GM21423 (cell line): Measurements from ENCODE around the gene ACHE.

Experiments
- ATAC-seq: cut with Tn5 transposase; IDR thresholded peaks from one replicate; pipeline ENCODE4 v1.9.1; 2021; ENCODE audit warnings: mild to moderate bottlenecking, moderate library complexity; ENCODE audit not compliant: unreplicated experiment

ACHE gene

GRCh38 chr7:100886142-100886935, 9.3 kb downstream of the ACHE start:
- no peak for ATAC-seq

DNA sequence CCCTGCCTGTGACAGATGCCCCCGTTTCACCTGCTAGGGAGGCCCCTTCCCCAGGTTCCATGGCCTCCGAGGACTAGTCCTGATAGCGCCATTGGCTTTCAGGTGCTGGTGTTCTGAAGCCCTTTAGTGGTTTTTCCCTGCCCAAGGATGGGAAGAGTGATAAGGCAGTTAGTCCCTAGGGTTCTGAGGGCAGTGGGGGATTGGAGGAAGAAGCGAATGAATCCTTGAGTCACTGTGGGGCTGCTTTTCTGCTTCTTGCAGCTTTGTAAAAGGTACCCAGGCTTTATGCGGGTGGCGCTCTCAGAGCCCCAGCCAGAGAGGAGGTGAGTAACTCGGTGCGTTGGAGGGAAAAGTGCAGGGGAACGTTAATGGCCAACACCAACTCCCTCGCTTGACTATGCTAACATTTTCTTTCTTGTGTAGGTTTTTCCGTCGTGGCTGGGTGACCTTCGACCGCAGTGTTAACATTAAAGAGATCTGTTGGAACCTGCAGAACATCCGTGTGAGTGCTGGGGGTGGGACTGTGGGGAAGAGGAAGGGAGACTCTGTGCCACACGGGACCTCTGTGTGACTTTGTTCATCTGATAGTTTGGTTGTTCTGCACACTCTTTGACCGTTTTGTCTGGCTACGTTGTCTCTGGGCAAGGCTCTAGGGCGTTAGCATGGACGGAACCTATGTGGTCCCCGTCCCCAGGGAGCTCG, 10.1 kb downstream of the ACHE start:
- ATAC-seq, result no peak

DNA sequence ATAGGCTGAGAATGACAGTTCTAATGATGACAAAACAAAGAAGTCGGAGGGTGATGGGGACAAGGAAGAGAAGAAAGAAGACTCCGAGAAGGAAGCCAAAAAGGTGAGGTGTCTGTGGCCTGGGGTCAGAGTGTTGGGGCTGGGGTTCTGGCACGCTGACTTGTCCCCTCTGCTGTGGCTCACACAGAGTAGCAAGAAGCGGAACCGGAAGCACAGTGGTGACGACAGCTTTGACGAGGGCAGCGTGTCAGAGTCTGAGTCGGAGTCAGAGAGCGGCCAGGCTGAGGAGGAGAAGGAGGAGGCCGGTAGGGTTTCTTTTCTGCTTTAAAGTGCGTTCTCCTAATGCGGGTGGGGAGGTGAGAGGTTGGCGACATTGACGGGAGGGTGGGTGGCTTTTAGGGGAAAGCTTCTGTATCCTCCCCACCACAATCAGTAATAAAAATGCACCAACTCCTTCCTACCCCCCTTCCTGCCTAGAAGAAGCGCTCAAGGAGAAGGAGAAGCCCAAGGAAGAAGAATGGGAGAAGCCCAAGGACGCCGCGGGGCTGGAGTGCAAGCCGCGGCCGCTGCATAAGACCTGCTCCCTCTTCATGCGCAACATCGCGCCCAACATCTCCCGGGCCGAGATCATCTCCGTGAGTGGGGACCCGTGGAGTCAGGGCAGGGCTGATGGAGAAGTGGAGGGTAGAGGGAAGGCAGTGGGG, 10.8 kb downstream of the ACHE start:
- ATAC-seq, result no peak

DNA sequence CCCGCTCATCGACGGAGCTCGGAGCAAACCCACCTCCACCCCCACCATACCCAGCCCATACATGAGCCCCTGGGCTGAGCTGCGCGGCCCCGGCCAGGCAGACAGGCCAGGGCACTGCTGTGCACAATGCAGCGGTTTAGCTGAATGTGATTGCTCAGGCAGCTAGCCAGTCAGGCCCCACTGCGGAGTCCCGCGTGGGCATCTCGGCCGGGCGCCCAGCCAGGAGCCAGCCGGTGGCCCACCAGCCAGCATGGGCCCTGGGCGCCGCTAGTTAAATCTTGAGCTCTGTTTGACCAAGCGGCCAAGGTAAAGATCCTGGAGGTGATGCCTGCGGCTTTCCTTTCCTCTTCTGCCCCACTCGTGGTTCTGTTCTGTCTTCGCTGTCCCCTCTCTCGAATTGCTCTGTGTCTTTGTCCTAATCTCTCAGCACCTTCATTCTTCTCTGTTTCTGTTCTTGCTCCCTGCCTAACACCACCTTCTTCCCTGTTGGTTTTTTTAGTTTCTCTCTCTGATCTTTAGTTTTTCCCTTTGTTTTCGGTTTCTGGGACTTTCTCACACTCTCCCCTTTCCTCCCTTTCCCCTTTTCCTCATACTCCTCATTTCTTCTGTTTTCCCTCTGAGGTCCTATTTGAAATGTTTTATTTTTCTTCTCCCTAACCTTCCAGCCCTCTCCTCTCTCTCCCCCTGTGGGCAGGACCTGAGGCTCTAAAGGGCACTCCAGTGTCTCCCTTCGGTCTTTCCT, 12.7 kb downstream of the ACHE start:
- ATAC-seq, result no peak

GRCh38 chr7:100882201-100882600, 13.5 kb downstream of the ACHE start:
- no peak for ATAC-seq

DNA sequence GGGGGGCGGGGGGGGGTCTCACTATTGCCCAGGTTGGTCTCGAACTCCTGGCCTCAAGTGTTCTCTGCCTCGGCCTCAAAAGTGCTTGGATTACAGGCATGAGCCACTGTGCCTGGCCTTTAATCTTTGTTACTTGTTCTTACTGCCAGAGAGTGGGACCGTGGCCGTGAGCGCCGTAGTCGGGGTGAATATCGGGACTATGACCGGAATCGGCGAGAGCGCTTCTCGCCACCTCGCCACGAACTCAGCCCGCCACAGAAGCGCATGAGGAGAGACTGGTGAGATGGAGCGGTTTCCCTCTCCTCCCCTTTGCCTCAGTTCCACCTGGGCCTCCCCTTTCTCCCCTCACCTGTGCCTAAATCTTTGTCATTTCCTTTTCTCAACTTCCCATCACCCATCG, 14.6 kb downstream of the ACHE start:
- no peak for ATAC-seq

DNA sequence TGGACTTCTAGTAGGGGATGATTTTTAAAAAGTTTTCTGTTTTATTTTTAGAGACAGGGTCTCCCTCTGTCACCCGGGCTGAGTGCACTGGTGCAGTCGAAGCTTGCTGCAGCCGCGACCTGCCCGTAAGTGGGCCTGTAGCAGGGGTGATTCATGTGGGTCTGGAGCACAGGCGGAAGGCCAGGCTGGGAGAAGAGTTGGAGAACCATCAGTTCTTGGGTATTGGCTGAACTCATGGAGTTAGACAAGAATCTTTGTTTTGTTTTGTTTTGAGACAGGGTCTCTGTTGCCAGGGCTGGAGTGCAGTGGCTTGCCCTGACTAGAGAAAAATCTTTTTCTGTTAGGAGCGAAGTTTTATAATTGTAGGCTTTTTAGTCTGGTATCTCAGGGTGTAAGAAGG, 15.0 kb downstream of the ACHE start:
- ATAC-seq, result no peak

DNA sequence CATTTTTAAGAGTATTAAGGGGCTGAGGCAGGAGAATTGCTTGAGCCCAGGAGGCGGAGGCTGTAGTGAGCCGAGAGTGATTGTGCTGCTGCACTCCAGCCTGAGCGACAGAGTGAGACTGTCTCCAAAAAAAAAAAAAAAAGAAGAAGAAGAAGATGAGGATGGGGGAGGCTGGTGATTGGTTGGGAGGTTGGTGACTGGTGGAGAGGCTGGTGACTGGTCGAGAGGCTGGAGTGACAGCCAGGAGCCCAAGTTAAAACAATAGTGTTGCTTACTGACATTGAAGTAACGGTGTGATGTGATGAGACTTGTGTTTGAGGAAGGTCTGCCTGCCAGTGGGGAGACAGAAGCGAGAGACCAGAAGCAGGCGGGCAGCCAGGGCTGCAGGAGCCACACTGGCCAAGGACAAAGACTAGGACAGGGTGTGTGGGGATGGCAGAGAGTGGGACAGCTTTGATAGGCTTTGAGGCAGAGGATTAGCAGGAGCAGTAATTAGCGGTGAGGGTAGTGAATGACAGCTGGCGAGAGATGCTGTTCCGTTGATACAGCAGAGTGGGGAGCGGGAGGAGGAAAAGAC, 15.9 kb downstream of the ACHE start:
- no peak for ATAC-seq

DNA sequence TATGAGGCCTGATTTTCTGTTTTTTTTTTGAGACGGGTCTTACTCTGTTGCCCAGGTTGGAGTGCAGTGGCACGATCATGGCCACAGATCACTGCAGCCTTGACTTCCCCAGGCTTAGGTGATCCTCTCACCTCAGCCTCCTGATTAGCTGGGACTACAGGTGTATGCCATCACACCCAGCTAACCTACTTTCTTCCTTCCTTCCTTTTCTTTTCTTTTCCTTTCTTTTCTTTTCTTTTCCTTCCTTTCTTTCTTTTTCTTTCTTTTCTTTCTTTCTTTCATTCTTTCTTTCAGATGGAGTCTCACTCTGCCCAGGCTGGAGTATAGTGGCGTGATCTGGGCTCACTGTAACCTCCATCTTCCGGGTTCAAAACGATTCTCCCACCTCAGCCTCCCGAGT, 17.0 kb downstream of the ACHE start:
- no peak for ATAC-seq

DNA sequence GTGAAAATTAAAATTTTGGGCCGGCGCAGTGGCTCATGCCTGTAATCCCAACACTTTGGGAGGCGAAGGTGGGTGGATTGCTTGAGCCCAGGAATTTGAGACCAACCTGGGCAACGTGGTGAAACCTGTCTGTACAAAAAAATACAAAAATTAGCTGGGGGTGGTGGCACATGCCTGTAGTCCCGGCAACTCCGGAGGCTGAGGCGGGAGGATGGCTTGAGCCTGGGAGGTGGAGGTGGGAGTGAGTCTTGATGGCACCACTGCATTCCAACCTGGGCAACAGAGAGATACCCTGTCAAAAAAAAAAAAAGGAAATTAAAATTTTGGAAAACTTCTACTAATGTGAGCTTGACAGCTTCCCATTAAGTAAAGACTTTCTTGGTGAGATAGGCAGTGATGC, 17.7 kb downstream of the ACHE start:
- no peak for ATAC-seq

- ATAC-seq, result peak; percentile 18
These were observed 20.3 kb downstream of the ACHE start for GRCh38 chr7:100875356-100875751.

GRCh38 chr7:100874577-100875355, 20.9 kb downstream of the ACHE start, which contains the start of gene SRRT:
Gene SRRT, plus strand, starts transcription at chr7:100875103. Its CDS starts 488 bp downstream, at chr7:100875591.
- peak; percentile 94 for ATAC-seq

DNA sequence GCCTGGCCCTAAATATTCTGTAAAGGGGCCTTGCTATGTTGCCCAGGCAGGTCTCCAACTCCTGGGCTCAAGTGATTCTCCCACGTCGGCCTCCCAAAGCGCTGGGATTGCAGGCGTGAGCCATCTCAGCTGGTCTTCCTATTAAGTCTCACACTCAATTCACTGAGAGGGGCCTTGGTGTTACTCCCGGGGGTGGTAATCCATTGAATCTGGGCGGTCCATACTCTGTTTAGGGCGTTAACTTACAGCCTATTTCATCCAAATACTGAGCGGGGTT, 21.4 kb downstream of the ACHE start:
- no peak for ATAC-seq

- no peak for ATAC-seq
These were observed 21.9 kb downstream of the ACHE start for GRCh38 chr7:100873599-100874299.

DNA sequence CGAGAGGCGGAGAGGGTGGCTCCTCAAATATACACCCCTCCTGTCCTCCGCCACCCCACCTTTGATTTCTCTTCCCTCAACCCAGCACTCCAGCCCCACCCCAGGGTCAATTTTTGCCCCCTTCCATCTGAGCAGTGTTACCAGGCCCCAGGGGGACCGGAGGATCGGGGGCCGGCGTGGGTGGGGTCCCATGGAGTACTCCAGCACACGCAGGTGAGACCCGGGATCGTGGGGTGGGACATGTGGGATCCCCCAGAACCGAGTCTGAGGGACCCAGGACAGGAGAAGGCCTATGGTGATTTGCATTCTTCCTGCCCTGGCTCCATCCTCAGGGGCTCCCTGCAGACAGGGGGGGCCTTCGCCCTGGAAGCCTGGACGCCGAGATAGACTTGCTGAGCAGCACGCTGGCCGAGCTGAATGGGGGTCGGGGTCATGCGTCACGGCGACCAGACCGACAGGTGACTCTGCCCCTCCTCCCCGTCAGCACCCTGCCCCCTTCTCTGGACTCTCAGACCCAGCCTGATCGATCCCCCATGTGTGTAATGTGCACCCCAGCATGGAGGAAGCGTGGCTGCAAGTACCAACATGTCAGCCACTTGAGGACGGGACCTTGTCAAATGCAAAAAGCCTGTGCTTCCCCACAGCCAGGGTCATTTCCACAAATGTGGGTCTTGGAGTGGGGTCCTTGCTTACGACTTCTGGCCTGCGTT, 27.8 kb downstream of the ACHE start:
- no peak for ATAC-seq

- peak; percentile 50 for ATAC-seq
These were observed 28.5 kb downstream of the ACHE start, which contains the start of gene TRIP6 for GRCh38 chr7:100867040-100867775. Gene TRIP6, plus strand, starts transcription at chr7:100867387. Its CDS starts 111 bp downstream, at chr7:100867498.

GRCh38 chr7:100866729-100867039, 29.0 kb downstream of the ACHE start:
- no peak for ATAC-seq
